GM12892 (cell line): ENCODE data around the gene ITGB8.

Source experiments
- POLR2A ChIP-seq: IDR thresholded peaks from 2 replicates; pipeline ENCODE4 v1.6.1; 2011; ENCODE audit warnings: low read depth, low read length, control low read depth
- POLR2AphosphoS5 ChIP-seq: IDR thresholded peaks from 2 replicates; pipeline ENCODE4 v1.6.1; 2011; ENCODE audit warnings: low read depth, low read length, control low read depth
- TAF1 ChIP-seq: IDR thresholded peaks from 2 replicates; pipeline ENCODE4 v1.6.1; 2011; ENCODE audit warnings: low read depth, mild to moderate bottlenecking, control low read depth, low read length, borderline replicate concordance

DNA sequence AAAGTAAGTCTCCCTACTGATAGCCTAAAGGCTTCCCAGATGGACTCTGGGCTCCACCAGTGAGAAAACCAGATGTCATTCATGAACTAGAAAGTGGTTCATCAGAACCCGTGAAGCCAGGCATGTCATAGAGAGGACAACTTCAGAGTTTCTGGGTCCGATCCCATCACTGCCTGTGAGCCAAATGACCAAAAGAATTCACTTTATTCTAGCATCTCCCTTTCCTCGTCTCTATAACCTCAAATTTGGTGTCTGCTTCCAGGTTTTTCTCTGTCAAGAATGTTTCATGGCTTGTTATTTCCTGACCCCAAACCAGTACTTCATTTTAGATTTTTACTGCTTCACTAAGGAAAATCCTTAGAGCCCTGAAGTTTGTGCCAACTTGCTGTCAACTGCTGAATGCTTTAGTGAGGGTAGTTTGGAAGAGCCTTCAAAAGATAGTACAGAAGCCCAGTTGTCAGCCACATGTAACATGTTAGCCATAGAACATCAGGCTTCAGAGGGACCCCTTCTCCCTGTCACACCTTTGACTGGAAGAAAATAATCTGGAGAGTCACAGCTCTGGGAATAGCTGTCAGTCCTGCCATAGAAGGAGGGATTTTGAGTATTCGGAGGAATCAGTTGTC lies 34.0 kb downstream of the ITGB8 start:
- TF ChIP-seq POLR2A (no peak), POLR2AphosphoS5 (no peak), TAF1 (no peak)
